Neural cell (in vitro differentiated cells): Measurements from ENCODE around the gene ATF7IP2.

Source experiments
- CTCF ChIP-seq: fragments of 450-650 bp; IDR thresholded peaks from 2 replicates; pipeline ENCODE4 v1.5.1; 2014; ENCODE audit warnings: antibody characterized with exemption, mild to moderate bottlenecking, moderate library complexity; ENCODE audit not compliant: poor library complexity, severe bottlenecking
- EP300 ChIP-seq: fragments of 450-650 bp; conservative IDR thresholded peaks from 2 replicates; pipeline ENCODE4 v1.6.1; 2014; ENCODE audit warnings: antibody characterized with exemption, mild to moderate bottlenecking, moderate library complexity; ENCODE audit not compliant: poor library complexity, severe bottlenecking
- EZH2 ChIP-seq: fragments of 200-600, 300-800 bp; shearing (Covaris generic), sonication (generic); IDR thresholded peaks from 2 replicates; pipeline ENCODE4 v1.6.1; 2014; ENCODE audit warnings: antibody characterized with exemption, low read length, borderline replicate concordance, mild to moderate bottlenecking; ENCODE audit not compliant: insufficient read depth, poor library complexity, severe bottlenecking
- REST ChIP-seq: IDR thresholded peaks from 2 replicates; pipeline ENCODE4 v1.6.1; 2012; ENCODE audit warnings: borderline replicate concordance
- SMC3 ChIP-seq: fragments of 450-650 bp; conservative IDR thresholded peaks from 2 replicates; pipeline ENCODE4 v1.6.1; 2014; ENCODE audit warnings: antibody characterized with exemption, mild to moderate bottlenecking, moderate library complexity; ENCODE audit not compliant: poor library complexity
- TAF1 ChIP-seq: IDR thresholded peaks from 2 replicates; pipeline ENCODE4 v1.6.1; 2012; ENCODE audit warnings: low read depth

GRCh38 chr16:10511829-10512228 is 126.0 kb downstream of the ATF7IP2 start:
- no peak for TF ChIP-seq EP300
- TF ChIP-seq REST: no peak
- no peak for TF ChIP-seq SMC3
- no peak for TF ChIP-seq TAF1
- no peak for TF ChIP-seq CTCF
- TF ChIP-seq EZH2: no peak
